ENCODE results near the gene CNTNAP4.

The CNTNAP4 gene

GRCh38 chr16:76329106-76329505, 51.9 kb downstream of the CNTNAP4 start:
- H3K18ac ChIP-seq (ENCODE audit: low read length) = no peak overlapping the region
- no peak overlapping the region for H4K91ac ChIP-seq (ENCODE audit: low read depth, low read length, poor library complexity)
- H2BK120ac ChIP-seq (ENCODE audit: low read depth, low read length) = no peak overlapping the region
- no peak overlapping the region for H4K8ac ChIP-seq (ENCODE audit: low read depth, low read length)
- no peak overlapping the region for H3K23ac ChIP-seq (ENCODE audit: low read depth, low read length, poor library complexity)
- no peaks in the 10 kb centered on the region for H3K79me1 ChIP-seq (ENCODE audit: low read depth, low read length)
- no peak overlapping the region for H2BK5ac ChIP-seq (ENCODE audit: low read length)
- H3K9ac ChIP-seq (ENCODE audit: low read depth, low read length, poor library complexity) = no peak overlapping the region
- no peak for DNase-seq (ENCODE audit: low spot score)
- no peaks in the 10 kb centered on the region for H3K9me3 ChIP-seq (replicated peaks in 1 of 2; ENCODE audit: control insufficient read depth in 2 of 2, insufficient read depth in 1 of 2, low read depth in 1 of 2, low read length in 2 of 2)
- no peak overlapping the region for H3K14ac ChIP-seq (ENCODE audit: low read length)
- H2BK15ac ChIP-seq (ENCODE audit: low read length) = no peak overlapping the region
- no peak overlapping the region for H3K27ac ChIP-seq (replicated peaks; ENCODE audit: low read length)
- H3K4me3 ChIP-seq (ENCODE audit: low read length in 2 of 2) = no peak overlapping the region
- no peaks in the 10 kb centered on the region for H3K36me3 ChIP-seq (replicated peaks in 1 of 2; ENCODE audit: control insufficient read depth in 2 of 2, insufficient read depth in 2 of 2, low read length in 2 of 2)
- no peak overlapping the region for H2BK12ac ChIP-seq (ENCODE audit: low read length)
- H3K4ac ChIP-seq (ENCODE audit: low read length) = no peak overlapping the region
- no CpG with 5 or more reads among the region's 1 CpG for WGBS, 2 donors (ENCODE audit: extremely low coverage in 2 of 2, insufficient read length in 2 of 2, insufficient replicate concordance in 1 of 2)
- H3K4me2 ChIP-seq (ENCODE audit: insufficient read depth, low read length, poor library complexity, severe bottlenecking) = no peak overlapping the region
- no peaks in the 10 kb centered on the region for H3K27me3 ChIP-seq (ENCODE audit: control insufficient read depth in 3 of 3, insufficient read depth in 3 of 3, low read depth in 1 of 3, low read length in 3 of 3)
- no peak overlapping the region for H2AFZ ChIP-seq (ENCODE audit: low read length)
- H2AK5ac ChIP-seq (ENCODE audit: low read depth, low read length) = no peak overlapping the region
- H3K4me1 ChIP-seq (ENCODE audit: control insufficient read depth in 2 of 2, insufficient read depth in 1 of 2, low read depth in 1 of 2, low read length in 2 of 2) = no peaks in the 10 kb centered on the region

- Histone ChIP-seq H3K36me3 (replicated peaks in 1 of 2; ENCODE audit: control insufficient read depth in 2 of 2, insufficient read depth in 2 of 2, low read length in 2 of 2) (no peaks in the 10 kb centered on the region), H3K4me3 (ENCODE audit: low read length in 2 of 2) (no peak overlapping the region), H3K4ac (ENCODE audit: low read length) (no peak overlapping the region), H4K8ac (ENCODE audit: low read depth, low read length) (no peak overlapping the region), H2AK5ac (ENCODE audit: low read depth, low read length) (no peak overlapping the region), H3K79me1 (ENCODE audit: low read depth, low read length) (no peaks in the 10 kb centered on the region), H3K23ac (ENCODE audit: low read depth, low read length, poor library complexity) (no peak overlapping the region), H3K4me1 (ENCODE audit: control insufficient read depth in 2 of 2, insufficient read depth in 1 of 2, low read depth in 1 of 2, low read length in 2 of 2) (peaks cover 3 to 8% of the 10 kb centered on the region in 2 donors), H2AFZ (ENCODE audit: low read length) (peak overlapping the region; percentile 59), H2BK12ac (ENCODE audit: low read length) (no peak overlapping the region), H3K27ac (replicated peaks; ENCODE audit: low read length) (no peak overlapping the region), H3K4me2 (ENCODE audit: insufficient read depth, low read length, poor library complexity, severe bottlenecking) (no peak overlapping the region), H3K18ac (ENCODE audit: low read length) (no peak overlapping the region), H3K14ac (ENCODE audit: low read length) (no peak overlapping the region), H2BK5ac (ENCODE audit: low read length) (no peak overlapping the region), H2BK120ac (ENCODE audit: low read depth, low read length) (no peak overlapping the region), H3K9ac (ENCODE audit: low read depth, low read length, poor library complexity) (no peak overlapping the region), H4K91ac (ENCODE audit: low read depth, low read length, poor library complexity) (no peak overlapping the region), H3K9me3 (replicated peaks in 1 of 2; ENCODE audit: control insufficient read depth in 2 of 2, insufficient read depth in 1 of 2, low read depth in 1 of 2, low read length in 2 of 2) (peaks cover 0 to 3% of the 10 kb centered on the region in 2 donors), H2BK15ac (ENCODE audit: low read length) (no peak overlapping the region), H3K27me3 (ENCODE audit: control insufficient read depth in 3 of 3, insufficient read depth in 3 of 3, low read depth in 1 of 3, low read length in 3 of 3) (no peaks in the 10 kb centered on the region)
- no peak for DNase-seq (ENCODE audit: low spot score)
- WGBS, 2 donors (ENCODE audit: extremely low coverage in 2 of 2, insufficient read length in 2 of 2, insufficient replicate concordance in 1 of 2) = no CpG with 5 or more reads among the region's 3 CpGs
Measured at GRCh38 chr16:76335180-76335974, 58.2 kb downstream of the CNTNAP4 start.

- no peak overlapping the region for H3K9ac ChIP-seq (ENCODE audit: low read depth, low read length, poor library complexity)
- no peaks in the 10 kb centered on the region for H3K36me3 ChIP-seq (replicated peaks in 1 of 2; ENCODE audit: control insufficient read depth in 2 of 2, insufficient read depth in 2 of 2, low read length in 2 of 2)
- no peak overlapping the region for H2AK5ac ChIP-seq (ENCODE audit: low read depth, low read length)
- no peak overlapping the region for H3K4me2 ChIP-seq (ENCODE audit: insufficient read depth, low read length, poor library complexity, severe bottlenecking)
- H3K23ac ChIP-seq (ENCODE audit: low read depth, low read length, poor library complexity) = no peak overlapping the region
- WGBS, 2 donors (ENCODE audit: extremely low coverage in 2 of 2, insufficient read length in 2 of 2, insufficient replicate concordance in 1 of 2) = no CpG with 5 or more reads among the region's 1 CpG
- H3K79me1 ChIP-seq (ENCODE audit: low read depth, low read length) = no peaks in the 10 kb centered on the region
- no peak overlapping the region for H3K18ac ChIP-seq (ENCODE audit: low read length)
- H2BK5ac ChIP-seq (ENCODE audit: low read length) = no peak overlapping the region
- H4K91ac ChIP-seq (ENCODE audit: low read depth, low read length, poor library complexity) = no peak overlapping the region
- H2BK120ac ChIP-seq (ENCODE audit: low read depth, low read length) = no peak overlapping the region
- H4K8ac ChIP-seq (ENCODE audit: low read depth, low read length) = no peak overlapping the region
- no peak overlapping the region for H3K27ac ChIP-seq (replicated peaks; ENCODE audit: low read length)
- H3K4me1 ChIP-seq (ENCODE audit: control insufficient read depth in 2 of 2, insufficient read depth in 1 of 2, low read depth in 1 of 2, low read length in 2 of 2) = peaks cover 3 to 8% of the 10 kb centered on the region in 2 donors
- H2BK12ac ChIP-seq (ENCODE audit: low read length) = no peak overlapping the region
- no peak overlapping the region for H3K4me3 ChIP-seq (ENCODE audit: low read length in 2 of 2)
- peaks cover 0 to 3% of the 10 kb centered on the region in 2 donors for H3K9me3 ChIP-seq (replicated peaks in 1 of 2; ENCODE audit: control insufficient read depth in 2 of 2, insufficient read depth in 1 of 2, low read depth in 1 of 2, low read length in 2 of 2)
- H3K27me3 ChIP-seq (ENCODE audit: control insufficient read depth in 3 of 3, insufficient read depth in 3 of 3, low read depth in 1 of 3, low read length in 3 of 3) = no peaks in the 10 kb centered on the region
- no peak overlapping the region for H3K14ac ChIP-seq (ENCODE audit: low read length)
- no peak overlapping the region for H2BK15ac ChIP-seq (ENCODE audit: low read length)
- no peak for DNase-seq (ENCODE audit: low spot score)
- no peak overlapping the region for H3K4ac ChIP-seq (ENCODE audit: low read length)
- H2AFZ ChIP-seq (ENCODE audit: low read length) = no peak overlapping the region
Measured at GRCh38 chr16:76336112-76336511, 58.9 kb downstream of the CNTNAP4 start.

- no peak overlapping the region for H3K4me3 ChIP-seq (ENCODE audit: low read length in 2 of 2)
- no peak for DNase-seq (ENCODE audit: low spot score)
- H3K4ac ChIP-seq (ENCODE audit: low read length) = no peak overlapping the region
- peaks cover 3 to 8% of the 10 kb centered on the region in 2 donors for H3K4me1 ChIP-seq (ENCODE audit: control insufficient read depth in 2 of 2, insufficient read depth in 1 of 2, low read depth in 1 of 2, low read length in 2 of 2)
- H3K18ac ChIP-seq (ENCODE audit: low read length) = peak overlapping the region; percentile 48
- H3K23ac ChIP-seq (ENCODE audit: low read depth, low read length, poor library complexity) = no peak overlapping the region
- H3K14ac ChIP-seq (ENCODE audit: low read length) = no peak overlapping the region
- H2BK120ac ChIP-seq (ENCODE audit: low read depth, low read length) = no peak overlapping the region
- no peaks in the 10 kb centered on the region for H3K36me3 ChIP-seq (replicated peaks in 1 of 2; ENCODE audit: control insufficient read depth in 2 of 2, insufficient read depth in 2 of 2, low read length in 2 of 2)
- no peak overlapping the region for H3K4me2 ChIP-seq (ENCODE audit: insufficient read depth, low read length, poor library complexity, severe bottlenecking)
- H2BK12ac ChIP-seq (ENCODE audit: low read length) = no peak overlapping the region
- H2BK5ac ChIP-seq (ENCODE audit: low read length) = no peak overlapping the region
- no peak overlapping the region for H3K27ac ChIP-seq (replicated peaks; ENCODE audit: low read length)
- H2AFZ ChIP-seq (ENCODE audit: low read length) = no peak overlapping the region
- no peaks in the 10 kb centered on the region for H3K27me3 ChIP-seq (ENCODE audit: control insufficient read depth in 3 of 3, insufficient read depth in 3 of 3, low read depth in 1 of 3, low read length in 3 of 3)
- H2BK15ac ChIP-seq (ENCODE audit: low read length) = no peak overlapping the region
- no peak overlapping the region for H4K8ac ChIP-seq (ENCODE audit: low read depth, low read length)
- no peaks in the 10 kb centered on the region for H3K79me1 ChIP-seq (ENCODE audit: low read depth, low read length)
- no peak overlapping the region for H3K9ac ChIP-seq (ENCODE audit: low read depth, low read length, poor library complexity)
- no peak overlapping the region for H4K91ac ChIP-seq (ENCODE audit: low read depth, low read length, poor library complexity)
- no peak overlapping the region for H2AK5ac ChIP-seq (ENCODE audit: low read depth, low read length)
- peaks cover 0 to 3% of the 10 kb centered on the region in 2 donors for H3K9me3 ChIP-seq (replicated peaks in 1 of 2; ENCODE audit: control insufficient read depth in 2 of 2, insufficient read depth in 1 of 2, low read depth in 1 of 2, low read length in 2 of 2)
Measured at GRCh38 chr16:76338472-76338871, 61.3 kb downstream of the CNTNAP4 start.

Measured in neuronal stem cell (in vitro differentiated cells).